Measurements from ENCODE around the gene OR5H2.

OR5H2 gene

DNA sequence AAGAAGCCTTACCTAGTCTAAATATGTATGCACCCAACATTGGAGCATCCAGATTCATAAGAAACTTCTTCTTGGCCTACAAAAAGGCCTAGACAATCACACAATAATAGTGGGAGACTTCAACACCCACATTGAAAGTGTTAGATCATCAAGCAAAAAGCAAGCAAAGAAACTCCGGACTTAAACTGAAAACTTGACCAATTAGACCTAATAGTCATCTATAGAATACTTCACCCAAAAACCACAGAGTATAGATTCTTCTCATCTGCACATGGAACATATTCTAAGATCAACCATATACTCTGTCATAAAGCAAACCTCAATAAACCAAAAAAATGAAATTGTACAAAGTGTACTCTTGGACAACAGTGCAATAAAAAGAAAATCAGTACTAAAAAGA lies 49.0 kb downstream of the OR5H2 start:
- no peak for DNase-seq (ENCODE audit: low read depth in 2 of 2)

All from activated CD8-positive, alpha-beta memory T cell treated with anti-CD3 and anti-CD28 coated beads for 4 hours (primary cell).